ENCODE data around the gene CEMP1.
"Not testable (repeated sequence)": the region's sequence is repeated elsewhere in the genome, so short reads cannot be mapped to it uniquely, and the experiment has no call there.

The CEMP1 gene

GRCh38 chr16:2531371-2531695 is at the start of gene CEMP1:
Gene CEMP1, minus strand, starts transcription at chr16:2531408. Its CDS starts 335 bp downstream, at chr16:2531073.
- DNase-seq = no peak

- not testable (repeated sequence) for DNase-seq
These were observed 49.6 kb upstream of the CEMP1 start for GRCh38 chr16:2580818-2581217.

GRCh38 chr16:2580143-2580542 is 48.9 kb upstream of the CEMP1 start:
- DNase-seq = peak in 2 of 3 donors; percentile 14 to 55

- DNase-seq = not testable (repeated sequence)
These were observed 47.7 kb upstream of the CEMP1 start for GRCh38 chr16:2578905-2579304.

- not testable (repeated sequence) for DNase-seq
These were observed 45.8 kb upstream of the CEMP1 start for GRCh38 chr16:2577044-2577443.

GRCh38 chr16:2575839-2576238 is 44.6 kb upstream of the CEMP1 start:
- not testable (repeated sequence) for DNase-seq

- DNase-seq = not testable (repeated sequence)
These were observed 41.5 kb upstream of the CEMP1 start for GRCh38 chr16:2572704-2573103.

- not testable (repeated sequence) for DNase-seq
These were observed 37.4 kb upstream of the CEMP1 start for GRCh38 chr16:2568573-2568972.

GRCh38 chr16:2567506-2567905 is 36.3 kb upstream of the CEMP1 start:
- not testable (repeated sequence) for DNase-seq

- DNase-seq = not testable (repeated sequence)
These were observed 29.6 kb upstream of the CEMP1 start for GRCh38 chr16:2560798-2561133.

- DNase-seq = not testable (repeated sequence)
These were observed 29.1 kb upstream of the CEMP1 start for GRCh38 chr16:2560131-2560797.

- DNase-seq = not testable (repeated sequence)
These were observed 25.9 kb upstream of the CEMP1 start for GRCh38 chr16:2557150-2557549.

- not testable (repeated sequence) for DNase-seq
These were observed 23.7 kb upstream of the CEMP1 start for GRCh38 chr16:2554709-2555425.

- DNase-seq = peak in 2 of 3 donors; percentile 19 to 26
These were observed 20.2 kb upstream of the CEMP1 start for GRCh38 chr16:2551420-2551889.

GRCh38 chr16:2550283-2550878 is 19.2 kb upstream of the CEMP1 start:
- not testable (repeated sequence) for DNase-seq

- not testable (repeated sequence) for DNase-seq
These were observed 12.6 kb upstream of the CEMP1 start for GRCh38 chr16:2543771-2544170.

- not testable (repeated sequence) for DNase-seq
These were observed 10.2 kb upstream of the CEMP1 start for GRCh38 chr16:2541409-2541808.

- DNase-seq = not testable (repeated sequence)
These were observed 9.7 kb upstream of the CEMP1 start for GRCh38 chr16:2540912-2541311.

GRCh38 chr16:2539845-2540458 is 8.7 kb upstream of the CEMP1 start:
- DNase-seq = peak; percentile 46 to 61 (median 58)

- not testable (repeated sequence) for DNase-seq
These were observed 8.1 kb upstream of the CEMP1 start for GRCh38 chr16:2539192-2539844.

- peak; percentile 98 to 100 (median 99) for DNase-seq
These were observed 6.5 kb upstream of the CEMP1 start, which contains the start of gene PDPK1 for GRCh38 chr16:2537451-2538379. Gene PDPK1, plus strand, starts transcription at chr16:2538021. Its CDS starts 92 bp downstream, at chr16:2538113.

GRCh38 chr16:2535625-2536013 is 4.4 kb upstream of the CEMP1 start:
- DNase-seq = peak; percentile 94 to 96 (median 95)
